Hepatocyte (in vitro differentiated cells): Measurements from ENCODE around the gene OCA2.

ENCODE experiments used
- CTCF ChIP-seq: fragments of 200-600 bp; sonication (generic); IDR thresholded peaks from 2 replicates; pipeline ENCODE4 v1.5.1; 2016; ENCODE audit warnings: antibody characterized with exemption, mild to moderate bottlenecking; ENCODE audit not compliant: poor library complexity
- EZH2phosphoT487 ChIP-seq: fragments of 200-600 bp; sonication (generic); IDR thresholded peaks from one replicate; pipeline ENCODE4 v1.6.1; 2018; ENCODE audit warnings: antibody characterized with exemption, mild to moderate bottlenecking, low read depth, moderate library complexity; ENCODE audit not compliant: unreplicated experiment, severe bottlenecking

- TF ChIP-seq CTCF (no peak), EZH2phosphoT487 (no peak)
These were observed 94.0 kb downstream of the OCA2 start for GRCh38 chr15:28005004-28005527.
